ENCODE measurements around the gene IL9.

The IL9 gene

GRCh38 chr5:135885031-135885430 lies 10.6 kb downstream of the IL9 start:
- H3K4me1 Mint-ChIP-seq (ENCODE audit: low read depth): peaks cover 6% of the 10 kb centered on the region
- no peak for DNase-seq (ENCODE audit: low spot score)
- no peak overlapping the region for H3K27ac Mint-ChIP-seq
- H3K4me3 Mint-ChIP-seq: no peak overlapping the region
- H3K36me3 Mint-ChIP-seq (ENCODE audit: low read depth): no peaks in the 10 kb centered on the region
- no peaks in the 10 kb centered on the region for H3K9me3 Mint-ChIP-seq
- H3K27me3 Mint-ChIP-seq (ENCODE audit: low read depth): peaks cover 22% of the 10 kb centered on the region

GRCh38 chr5:135883441-135883840 lies 12.2 kb downstream of the IL9 start:
- H3K4me3 Mint-ChIP-seq: no peak overlapping the region
- no peaks in the 10 kb centered on the region for H3K36me3 Mint-ChIP-seq (ENCODE audit: low read depth)
- no peak overlapping the region for H3K27ac Mint-ChIP-seq
- peaks cover 6% of the 10 kb centered on the region for H3K4me1 Mint-ChIP-seq (ENCODE audit: low read depth)
- DNase-seq (ENCODE audit: low spot score): no peak
- H3K9me3 Mint-ChIP-seq: no peaks in the 10 kb centered on the region
- H3K27me3 Mint-ChIP-seq (ENCODE audit: low read depth): peaks cover 10% of the 10 kb centered on the region

GRCh38 chr5:135883026-135883425 lies 12.6 kb downstream of the IL9 start:
- no peak for DNase-seq (ENCODE audit: low spot score)
- Mint-ChIP-seq H3K4me1 (ENCODE audit: low read depth) (peaks cover 6% of the 10 kb centered on the region), H3K27me3 (ENCODE audit: low read depth) (peaks cover 10% of the 10 kb centered on the region), H3K27ac (no peak overlapping the region), H3K36me3 (ENCODE audit: low read depth) (no peaks in the 10 kb centered on the region), H3K4me3 (no peak overlapping the region), H3K9me3 (no peaks in the 10 kb centered on the region)

- DNase-seq (ENCODE audit: low spot score): no peak
- Mint-ChIP-seq H3K36me3 (ENCODE audit: low read depth) (no peaks in the 10 kb centered on the region), H3K27me3 (ENCODE audit: low read depth) (peaks cover 10% of the 10 kb centered on the region), H3K27ac (no peak overlapping the region), H3K4me1 (ENCODE audit: low read depth) (no peaks in the 10 kb centered on the region), H3K9me3 (no peaks in the 10 kb centered on the region), H3K4me3 (no peak overlapping the region)
Observed at GRCh38 chr5:135881819-135882218, 13.8 kb downstream of the IL9 start.

GRCh38 chr5:135881244-135881643 lies 14.4 kb downstream of the IL9 start:
- DNase-seq (ENCODE audit: low spot score): no peak
- Mint-ChIP-seq H3K4me3 (no peak overlapping the region), H3K4me1 (ENCODE audit: low read depth) (no peaks in the 10 kb centered on the region), H3K36me3 (ENCODE audit: low read depth) (no peaks in the 10 kb centered on the region), H3K27me3 (ENCODE audit: low read depth) (peaks cover 10% of the 10 kb centered on the region), H3K27ac (no peak overlapping the region), H3K9me3 (no peaks in the 10 kb centered on the region)

GRCh38 chr5:135880801-135881200 lies 14.8 kb downstream of the IL9 start:
- Mint-ChIP-seq H3K27me3 (ENCODE audit: low read depth) (peaks cover 10% of the 10 kb centered on the region), H3K36me3 (ENCODE audit: low read depth) (no peaks in the 10 kb centered on the region), H3K27ac (no peak overlapping the region), H3K4me3 (no peak overlapping the region), H3K9me3 (no peaks in the 10 kb centered on the region), H3K4me1 (ENCODE audit: low read depth) (no peaks in the 10 kb centered on the region)
- no peak for DNase-seq (ENCODE audit: low spot score)

- peaks cover 6% of the 10 kb centered on the region for H3K27me3 Mint-ChIP-seq (ENCODE audit: low read depth)
- no peak overlapping the region for H3K4me3 Mint-ChIP-seq
- no peaks in the 10 kb centered on the region for H3K4me1 Mint-ChIP-seq (ENCODE audit: low read depth)
- H3K9me3 Mint-ChIP-seq: no peaks in the 10 kb centered on the region
- H3K27ac Mint-ChIP-seq: no peak overlapping the region
- DNase-seq (ENCODE audit: low spot score): no peak
- no peaks in the 10 kb centered on the region for H3K36me3 Mint-ChIP-seq (ENCODE audit: low read depth)
Observed at GRCh38 chr5:135880278-135880677, 15.4 kb downstream of the IL9 start.

GRCh38 chr5:135879591-135879990 lies 16.1 kb downstream of the IL9 start:
- Mint-ChIP-seq H3K4me1 (ENCODE audit: low read depth) (no peaks in the 10 kb centered on the region), H3K4me3 (no peak overlapping the region), H3K9me3 (no peaks in the 10 kb centered on the region), H3K36me3 (ENCODE audit: low read depth) (no peaks in the 10 kb centered on the region), H3K27ac (no peak overlapping the region), H3K27me3 (ENCODE audit: low read depth) (peaks cover 3% of the 10 kb centered on the region)
- no peak for DNase-seq (ENCODE audit: low spot score)

- no peak overlapping the region for H3K27ac Mint-ChIP-seq
- no peaks in the 10 kb centered on the region for H3K9me3 Mint-ChIP-seq
- no peak for DNase-seq (ENCODE audit: low spot score)
- peaks cover 3% of the 10 kb centered on the region for H3K27me3 Mint-ChIP-seq (ENCODE audit: low read depth)
- H3K4me1 Mint-ChIP-seq (ENCODE audit: low read depth): no peaks in the 10 kb centered on the region
- H3K36me3 Mint-ChIP-seq (ENCODE audit: low read depth): no peaks in the 10 kb centered on the region
- no peak overlapping the region for H3K4me3 Mint-ChIP-seq
Observed at GRCh38 chr5:135878156-135878620, 17.5 kb downstream of the IL9 start.

GRCh38 chr5:135877570-135878155 lies 18.0 kb downstream of the IL9 start:
- no peak overlapping the region for H3K4me3 Mint-ChIP-seq
- H3K27me3 Mint-ChIP-seq (ENCODE audit: low read depth): peaks cover 3% of the 10 kb centered on the region
- no peaks in the 10 kb centered on the region for H3K9me3 Mint-ChIP-seq
- no peak for DNase-seq (ENCODE audit: low spot score)
- no peak overlapping the region for H3K27ac Mint-ChIP-seq
- no peaks in the 10 kb centered on the region for H3K36me3 Mint-ChIP-seq (ENCODE audit: low read depth)
- no peaks in the 10 kb centered on the region for H3K4me1 Mint-ChIP-seq (ENCODE audit: low read depth)

GRCh38 chr5:135876146-135876545 lies 19.5 kb downstream of the IL9 start:
- H3K27ac Mint-ChIP-seq: no peak overlapping the region
- H3K4me3 Mint-ChIP-seq: no peak overlapping the region
- DNase-seq (ENCODE audit: low spot score): no peak
- no peaks in the 10 kb centered on the region for H3K36me3 Mint-ChIP-seq (ENCODE audit: low read depth)
- no peaks in the 10 kb centered on the region for H3K4me1 Mint-ChIP-seq (ENCODE audit: low read depth)
- peaks cover 3% of the 10 kb centered on the region for H3K27me3 Mint-ChIP-seq (ENCODE audit: low read depth)
- H3K9me3 Mint-ChIP-seq: no peaks in the 10 kb centered on the region

- Mint-ChIP-seq H3K27me3 (ENCODE audit: low read depth) (peaks cover 3% of the 10 kb centered on the region), H3K27ac (no peak overlapping the region), H3K36me3 (ENCODE audit: low read depth) (no peaks in the 10 kb centered on the region), H3K9me3 (no peaks in the 10 kb centered on the region), H3K4me1 (ENCODE audit: low read depth) (no peaks in the 10 kb centered on the region), H3K4me3 (no peak overlapping the region)
- DNase-seq (ENCODE audit: low spot score): no peak
Observed at GRCh38 chr5:135875567-135875966, 20.1 kb downstream of the IL9 start.

GRCh38 chr5:135874461-135874860 lies 21.2 kb downstream of the IL9 start:
- no peak for DNase-seq (ENCODE audit: low spot score)
- no peaks in the 10 kb centered on the region for H3K36me3 Mint-ChIP-seq (ENCODE audit: low read depth)
- no peaks in the 10 kb centered on the region for H3K4me1 Mint-ChIP-seq (ENCODE audit: low read depth)
- H3K9me3 Mint-ChIP-seq: no peaks in the 10 kb centered on the region
- H3K27me3 Mint-ChIP-seq (ENCODE audit: low read depth): peaks cover 3% of the 10 kb centered on the region
- no peak overlapping the region for H3K4me3 Mint-ChIP-seq
- no peak overlapping the region for H3K27ac Mint-ChIP-seq

GRCh38 chr5:135873831-135874230 lies 21.8 kb downstream of the IL9 start:
- peaks cover 3% of the 10 kb centered on the region for H3K27me3 Mint-ChIP-seq (ENCODE audit: low read depth)
- H3K27ac Mint-ChIP-seq: no peak overlapping the region
- H3K4me1 Mint-ChIP-seq (ENCODE audit: low read depth): no peaks in the 10 kb centered on the region
- H3K4me3 Mint-ChIP-seq: no peak overlapping the region
- no peaks in the 10 kb centered on the region for H3K36me3 Mint-ChIP-seq (ENCODE audit: low read depth)
- H3K9me3 Mint-ChIP-seq: no peaks in the 10 kb centered on the region
- no peak for DNase-seq (ENCODE audit: low spot score)

GRCh38 chr5:135871268-135871915 lies 24.2 kb downstream of the IL9 start:
- H3K4me3 Mint-ChIP-seq: no peak overlapping the region
- no peaks in the 10 kb centered on the region for H3K4me1 Mint-ChIP-seq (ENCODE audit: low read depth)
- H3K9me3 Mint-ChIP-seq: no peaks in the 10 kb centered on the region
- no peak overlapping the region for H3K27ac Mint-ChIP-seq
- H3K36me3 Mint-ChIP-seq (ENCODE audit: low read depth): no peaks in the 10 kb centered on the region
- DNase-seq (ENCODE audit: low spot score): no peak
- peaks cover 8% of the 10 kb centered on the region for H3K27me3 Mint-ChIP-seq (ENCODE audit: low read depth)
